ENCODE results near the gene ERFE.

ERFE gene

DNA sequence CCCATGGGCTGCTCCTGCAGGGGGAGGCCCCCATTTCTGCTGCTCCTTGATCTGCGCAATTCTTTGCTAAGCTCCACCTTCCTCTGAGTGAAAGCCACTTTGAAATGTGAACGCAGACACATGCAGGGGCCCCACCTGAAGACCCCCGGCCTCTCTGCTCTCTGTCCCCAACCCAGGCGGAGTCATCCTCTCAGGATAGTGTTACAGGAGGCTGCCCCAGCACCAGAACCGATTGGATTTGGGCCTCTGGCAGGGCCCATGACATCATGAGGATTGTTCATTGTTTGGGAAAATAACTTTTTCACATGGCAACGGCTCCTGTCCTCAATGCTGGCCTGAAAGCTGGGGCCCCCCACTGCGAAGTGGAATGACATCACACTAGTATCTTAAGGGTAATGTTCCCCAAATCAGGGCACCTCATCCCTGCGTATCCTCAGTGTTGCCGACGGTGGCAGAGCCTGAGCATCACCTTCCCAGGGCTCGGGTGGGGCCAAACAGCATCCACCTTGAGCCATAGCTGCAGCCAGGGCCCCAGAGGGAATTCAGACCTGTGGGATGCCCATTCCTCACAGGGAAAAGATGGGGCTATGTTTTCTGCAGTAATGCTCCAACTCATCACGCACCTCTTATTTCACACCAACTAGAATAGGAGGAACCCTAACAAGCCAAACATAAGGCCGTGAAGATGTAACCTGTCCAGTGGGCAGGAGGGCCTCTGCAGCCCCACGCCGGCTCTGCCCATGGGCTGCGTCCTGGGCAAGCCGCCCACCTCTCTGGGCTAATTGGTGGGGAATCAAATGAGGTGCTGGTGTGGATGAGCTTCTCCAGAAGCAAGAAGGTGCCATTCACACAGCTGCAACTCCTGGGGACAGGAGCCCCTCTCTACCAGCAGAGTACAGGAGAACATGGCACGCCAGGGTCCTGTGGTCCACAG is 2.7 kb upstream of the ERFE start:
- DNase-seq (ENCODE audit: low read depth): no peak

- no peak for DNase-seq (ENCODE audit: low read depth)
These were observed 1.2 kb upstream of the ERFE start for GRCh38 chr2:238157506-238158017.

GRCh38 chr2:238158018-238158508 is 707 bp upstream of the ERFE start:
- DNase-seq (ENCODE audit: low read depth): no peak

DNA sequence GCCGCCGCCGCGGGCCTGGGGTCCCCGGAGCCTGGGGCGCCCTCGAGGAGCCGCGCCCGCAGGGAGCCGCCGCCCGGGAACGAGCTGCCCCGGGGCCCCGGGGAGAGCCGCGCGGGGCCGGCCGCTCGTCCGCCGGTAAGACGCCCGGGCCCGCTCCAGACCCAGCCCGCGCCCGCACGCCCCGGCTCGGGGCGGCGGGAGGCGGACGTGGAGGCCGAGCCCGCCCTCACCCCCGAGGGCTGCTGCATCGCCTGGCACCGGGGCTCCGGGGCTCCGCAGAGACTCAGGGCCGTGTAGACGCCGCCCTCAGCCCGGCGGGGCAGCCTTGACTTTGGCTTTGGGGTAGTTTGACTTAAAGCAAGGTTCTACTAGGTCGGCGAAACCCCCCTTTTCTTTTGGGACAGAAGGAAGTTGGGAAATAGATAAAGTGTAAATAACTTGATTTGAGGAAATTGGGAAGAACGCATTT is 335 bp downstream of the ERFE start:
- DNase-seq (ENCODE audit: low read depth): no peak

DNA sequence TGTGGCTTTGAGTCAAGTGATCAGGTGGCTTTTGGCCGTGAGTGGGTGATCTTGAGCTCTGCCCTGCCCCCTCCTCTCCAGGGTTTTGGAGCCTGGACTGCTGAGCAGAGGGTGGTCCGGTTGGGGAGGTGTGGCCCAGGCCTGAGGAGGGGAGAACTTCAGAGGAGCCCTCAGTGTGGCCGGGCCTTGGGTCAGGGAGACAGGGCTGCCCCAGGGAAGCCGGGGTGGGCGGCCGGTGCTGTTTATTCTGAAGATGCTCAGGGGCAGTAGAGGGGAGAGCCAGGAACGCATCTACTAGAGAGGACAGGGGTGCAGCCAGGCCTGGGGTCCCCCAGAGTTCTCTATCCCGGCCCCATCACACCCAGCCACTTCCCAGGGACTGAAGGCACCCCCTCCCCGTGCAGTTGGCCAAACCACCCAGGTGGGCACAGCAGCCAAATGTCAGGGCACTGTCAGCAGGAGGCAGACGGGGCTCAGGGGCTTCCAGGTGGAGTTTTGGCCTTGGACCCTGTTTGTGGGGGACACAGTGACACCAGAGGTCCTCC is 963 bp downstream of the ERFE start:
- no peak for DNase-seq (ENCODE audit: low read depth)

GRCh38 chr2:238160206-238161129 is 1.7 kb downstream of the ERFE start:
- DNase-seq (ENCODE audit: low read depth): no peak

DNA sequence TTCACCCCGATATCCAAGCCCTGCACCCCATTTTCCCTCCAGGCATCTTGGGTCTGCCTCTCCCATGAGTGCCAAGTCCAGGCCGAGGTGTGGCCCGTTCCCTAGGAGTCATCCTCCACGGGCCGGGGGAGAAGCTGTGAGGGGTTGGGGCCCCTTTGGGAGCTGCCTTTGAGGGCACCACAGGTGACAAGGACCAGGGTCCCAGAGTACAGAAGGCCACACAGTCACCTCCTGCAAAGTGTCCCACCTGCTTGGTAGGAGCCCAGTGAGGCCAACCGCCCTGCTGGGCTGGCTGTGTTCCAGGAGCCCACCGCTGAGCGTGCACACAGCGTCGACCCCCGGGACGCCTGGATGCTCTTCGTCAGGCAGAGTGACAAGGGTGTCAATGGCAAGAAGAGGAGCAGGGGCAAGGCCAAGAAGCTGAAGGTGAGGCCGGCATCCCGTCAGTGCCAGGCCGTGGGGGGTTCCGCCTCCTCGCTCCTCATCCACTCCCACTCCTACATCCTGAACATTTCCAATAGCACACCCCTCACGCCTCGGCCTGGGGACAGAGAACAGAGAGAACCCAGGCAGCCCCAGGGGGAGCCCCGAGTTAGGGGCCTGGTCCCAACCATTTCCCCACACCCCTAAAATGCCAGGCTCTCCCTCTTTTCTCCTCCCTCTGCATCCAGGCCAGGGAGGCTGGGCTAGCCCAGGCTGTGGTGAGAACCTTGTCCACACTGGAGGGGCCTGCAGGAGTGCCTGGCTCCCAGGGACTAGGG is 2.7 kb downstream of the ERFE start:
- no peak for DNase-seq (ENCODE audit: low read depth)

- DNase-seq (ENCODE audit: low read depth): no peak
These were observed 3.6 kb downstream of the ERFE start for GRCh38 chr2:238162251-238162845.

DNA sequence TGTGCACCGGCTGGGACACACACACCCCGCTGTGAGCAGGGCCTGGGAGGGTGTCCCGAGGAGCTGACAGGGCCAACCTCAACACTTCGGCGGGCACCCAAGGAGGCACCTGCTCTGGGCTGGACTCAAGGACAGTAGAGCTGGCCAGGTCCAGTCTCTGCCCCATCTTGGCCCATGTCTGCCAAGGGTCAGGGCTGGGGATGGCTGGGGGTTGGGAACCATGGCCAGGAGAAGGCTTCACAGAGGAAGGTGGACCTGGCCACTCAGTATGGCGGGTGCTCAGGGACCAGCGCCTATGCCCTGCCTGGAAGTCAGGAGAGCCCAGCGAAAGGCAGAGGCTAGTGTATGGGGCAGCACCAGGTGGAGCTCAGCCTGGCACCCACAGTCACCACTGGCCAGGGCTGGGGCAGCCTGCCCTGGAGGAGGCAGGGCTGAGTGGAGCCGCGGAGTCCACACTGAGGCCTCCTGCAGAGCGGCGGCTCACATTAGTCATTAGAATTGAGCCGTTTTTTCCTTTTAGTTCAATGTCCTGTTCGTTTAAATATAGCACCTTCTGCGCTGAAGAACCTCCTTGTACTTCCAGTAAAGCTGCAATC is 4.2 kb downstream of the ERFE start:
- DNase-seq (ENCODE audit: low read depth): no peak

DNA sequence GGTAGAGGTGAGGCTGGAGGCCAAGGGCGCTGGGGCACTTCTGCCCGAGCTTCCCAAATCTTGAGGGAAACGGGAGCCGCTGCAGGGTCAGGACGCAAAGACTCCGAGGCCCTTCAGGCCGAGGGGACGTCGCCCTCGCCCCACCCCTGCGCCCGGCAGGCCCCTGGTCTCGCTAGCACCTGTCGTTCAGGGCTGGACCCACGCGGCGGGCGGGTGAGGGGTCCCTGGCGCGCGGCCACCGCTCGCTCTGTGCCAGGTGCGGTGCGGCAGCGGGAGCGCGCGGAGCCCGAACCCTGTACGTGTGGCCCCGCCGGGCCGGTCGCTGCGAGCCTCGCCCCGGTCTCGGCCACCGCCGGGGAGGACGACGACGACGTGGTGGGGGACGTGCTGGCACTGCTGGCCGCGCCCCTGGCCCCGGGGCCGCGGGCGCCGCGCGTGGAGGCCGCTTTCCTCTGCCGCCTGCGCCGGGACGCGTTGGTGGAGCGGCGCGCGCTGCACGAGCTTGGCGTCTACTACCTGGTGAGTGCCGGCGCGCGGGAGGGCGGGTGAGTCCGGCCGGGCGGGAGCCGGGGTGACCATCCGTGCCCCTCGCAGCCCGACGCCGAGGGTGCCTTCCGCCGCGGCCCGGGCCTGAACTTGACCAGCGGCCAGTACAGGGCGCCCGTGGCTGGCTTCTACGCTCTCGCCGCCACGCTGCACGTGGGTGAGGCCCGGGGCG is 4.9 kb downstream of the ERFE start:
- no peak for DNase-seq (ENCODE audit: low read depth)

DNA sequence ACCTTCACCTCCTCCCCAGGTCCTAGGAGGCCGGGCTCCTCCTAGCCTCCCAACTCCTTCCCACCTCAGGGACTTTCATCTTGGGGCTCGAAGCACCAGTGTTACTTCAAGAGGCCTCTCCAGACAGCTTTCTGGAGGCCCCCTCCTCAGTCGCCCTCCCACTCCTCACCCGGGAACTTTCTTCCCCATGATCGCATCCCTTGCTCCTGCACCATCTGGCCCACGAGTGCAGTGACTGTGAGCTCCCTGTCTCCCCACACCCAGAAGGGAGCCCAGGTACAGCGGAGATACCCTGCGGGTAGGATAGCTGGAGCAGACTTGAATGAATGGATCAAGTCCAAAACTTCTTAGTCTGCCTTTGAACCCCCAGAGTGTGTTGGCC is 6.1 kb downstream of the ERFE start:
- DNase-seq (ENCODE audit: low read depth): no peak

- no peak for DNase-seq (ENCODE audit: low read depth)
These were observed 6.6 kb downstream of the ERFE start for GRCh38 chr2:238165288-238165921.

- DNase-seq (ENCODE audit: low read depth): no peak
These were observed 7.9 kb downstream of the ERFE start for GRCh38 chr2:238166391-238167343.

DNA sequence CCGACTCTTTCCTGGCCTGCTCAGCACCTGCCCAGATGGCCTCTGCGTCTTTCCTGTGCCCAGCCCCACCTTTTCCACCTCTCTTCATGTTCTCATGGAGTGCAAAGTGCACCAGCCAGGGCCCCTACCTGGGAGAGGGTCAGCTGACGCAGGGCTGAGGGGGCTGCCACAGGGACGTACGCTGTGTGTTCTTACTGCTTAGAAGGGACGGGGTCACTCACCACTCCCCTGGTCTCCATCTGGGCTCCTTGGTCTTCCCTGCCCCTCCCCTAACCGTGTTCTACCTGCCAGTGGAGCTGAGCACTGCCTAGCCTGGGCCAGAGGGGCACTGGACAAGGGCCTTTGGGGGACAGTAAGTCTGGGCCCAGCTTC is 8.6 kb downstream of the ERFE start:
- no peak for DNase-seq (ENCODE audit: low read depth)

GRCh38 chr2:238167761-238168160 is 9.0 kb downstream of the ERFE start:
- no peak for DNase-seq (ENCODE audit: low read depth)

DNA sequence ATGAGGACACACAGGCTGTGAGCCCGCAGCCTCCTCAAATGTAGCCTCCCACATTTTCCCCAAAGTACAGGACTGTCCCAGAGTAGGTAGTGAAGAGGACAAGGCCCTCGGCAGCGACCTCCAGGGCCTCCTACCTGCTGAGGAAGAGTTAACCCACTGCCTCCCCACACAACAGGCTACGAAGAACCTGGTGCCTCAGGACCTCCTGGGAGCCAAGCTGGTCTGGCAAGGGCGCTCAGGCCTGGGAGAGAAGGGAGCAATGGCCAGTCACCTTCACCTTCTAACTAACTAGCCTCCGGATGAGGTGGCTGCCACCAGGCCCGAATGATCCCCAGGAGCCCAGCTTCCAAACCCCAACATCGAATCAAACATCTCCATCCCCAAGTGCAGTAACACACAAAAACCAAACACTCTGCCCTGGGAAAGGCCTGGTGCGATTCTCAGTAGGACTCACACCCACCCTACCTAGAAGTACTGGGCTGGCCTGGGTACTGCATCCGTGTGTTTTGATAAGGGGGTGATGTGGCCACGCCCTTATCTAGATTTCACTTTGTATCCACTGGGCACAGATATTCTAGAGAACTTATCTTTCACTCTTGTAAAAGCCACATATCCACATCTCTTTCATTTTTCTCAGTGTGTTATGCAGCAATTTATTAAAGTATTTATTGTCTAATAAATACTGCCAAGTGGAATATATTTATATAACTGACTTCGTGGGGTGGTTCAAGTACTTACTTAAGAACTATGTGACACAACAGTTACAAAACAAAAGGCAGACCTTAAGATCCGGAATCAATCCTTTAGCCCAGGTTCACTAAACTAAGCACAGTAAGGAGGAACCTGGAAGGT is 9.7 kb downstream of the ERFE start:
- DNase-seq (ENCODE audit: low read depth): no peak

DNA sequence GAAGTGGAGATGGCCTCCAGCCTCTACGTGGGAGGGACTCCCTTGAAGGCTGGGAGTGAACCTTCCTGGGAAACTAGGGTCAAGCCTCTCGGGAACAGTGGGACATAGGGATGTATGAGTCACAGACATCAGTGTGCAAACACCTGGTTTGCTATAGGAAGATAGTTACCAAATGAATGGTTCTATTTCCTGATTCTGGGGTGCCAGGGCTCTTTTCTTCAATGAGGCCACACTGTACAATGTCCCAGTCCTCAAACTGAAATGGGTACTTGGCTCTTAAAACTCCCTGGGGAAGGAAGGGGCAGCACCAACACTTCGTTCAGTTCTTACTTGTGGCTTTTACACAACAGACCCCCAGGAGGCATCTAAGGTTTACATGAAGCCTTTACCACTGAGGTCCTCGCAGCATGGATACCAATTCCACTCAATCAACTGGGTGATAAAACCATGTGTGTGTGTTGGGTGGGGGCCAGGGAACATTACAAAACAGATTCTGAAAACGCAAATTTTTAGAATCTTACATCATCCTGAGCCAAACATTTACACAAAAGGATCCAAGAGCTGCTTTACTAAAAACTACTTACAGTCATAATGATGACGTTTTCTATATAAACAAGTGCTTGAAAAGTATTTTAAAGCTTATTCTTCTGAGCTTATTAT is 10.4 kb downstream of the ERFE start:
- DNase-seq (ENCODE audit: low read depth): no peak
